Measurements from ENCODE around the gene PTPRD.

The PTPRD gene

DNA sequence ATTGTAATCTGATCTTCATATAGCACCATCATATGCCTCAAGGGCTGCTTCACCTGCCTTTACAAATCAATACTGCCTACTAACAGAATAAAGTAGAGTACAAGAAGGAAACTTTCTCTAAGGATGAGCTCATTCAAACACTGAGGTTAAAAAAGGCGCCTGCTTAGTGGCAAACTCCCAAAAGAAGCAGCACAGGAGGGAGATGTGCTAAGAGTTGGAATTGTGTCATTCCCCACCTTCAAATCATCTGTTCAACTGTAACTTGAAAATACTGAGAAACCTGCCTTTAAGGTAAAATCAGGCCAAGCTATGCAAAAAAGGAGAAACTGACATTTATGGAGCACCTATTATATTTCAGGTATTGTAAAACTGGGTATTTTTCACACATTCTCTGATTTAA, 560.6 kb downstream of the PTPRD start:
- no peak for DNase-seq (ENCODE audit: low spot score)

DNA sequence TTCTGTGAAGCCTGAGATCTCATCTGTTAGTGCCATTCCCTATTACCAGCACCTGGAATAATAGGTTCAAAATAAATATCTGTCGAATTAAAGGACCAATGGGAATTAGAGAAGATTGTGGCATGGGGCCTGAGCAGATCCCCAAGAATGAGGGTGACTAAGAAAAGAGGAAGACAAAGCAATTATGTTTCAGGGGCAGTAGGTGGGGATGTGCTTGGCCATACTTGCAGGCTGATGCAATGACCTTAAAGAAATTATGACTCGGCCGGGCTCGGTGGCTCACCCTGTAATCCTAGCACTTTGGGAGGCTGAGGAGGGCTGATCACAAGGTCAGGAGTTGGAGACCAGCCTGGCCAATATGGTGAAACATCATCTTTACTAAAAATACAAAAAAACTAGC, 562.8 kb downstream of the PTPRD start:
- no peak for DNase-seq (ENCODE audit: low spot score)

GRCh38 chr9:10048994-10049393, 563.8 kb downstream of the PTPRD start:
- no peak for DNase-seq (ENCODE audit: low spot score)

DNA sequence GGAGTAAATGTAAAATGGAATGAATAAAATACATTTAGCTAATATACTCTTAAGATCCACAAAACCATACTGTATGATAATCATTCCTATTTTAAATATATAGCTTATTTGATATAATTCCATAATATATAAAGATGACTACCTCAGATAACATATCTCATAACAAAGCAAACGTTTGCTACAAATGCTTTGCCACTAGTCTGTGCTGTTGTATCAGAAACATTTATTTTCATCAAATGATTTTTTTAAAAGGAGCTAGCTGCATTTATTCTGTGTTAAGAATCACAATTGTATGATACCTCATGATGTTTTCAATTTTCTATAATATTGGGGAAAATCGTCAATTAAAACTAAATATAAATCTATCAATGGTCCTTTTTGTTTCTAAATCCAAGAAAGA, 567.2 kb downstream of the PTPRD start:
- no peak for DNase-seq (ENCODE audit: low spot score)

- no peak for DNase-seq (ENCODE audit: low spot score)
Observed at GRCh38 chr9:10041726-10042229, 571.0 kb downstream of the PTPRD start.

- DNase-seq (ENCODE audit: low spot score), result no peak
Observed at GRCh38 chr9:10036095-10036494, 576.7 kb downstream of the PTPRD start.

GRCh38 chr9:10032166-10032565, 580.6 kb downstream of the PTPRD start:
- DNase-seq (ENCODE audit: low spot score), result no peak

DNA sequence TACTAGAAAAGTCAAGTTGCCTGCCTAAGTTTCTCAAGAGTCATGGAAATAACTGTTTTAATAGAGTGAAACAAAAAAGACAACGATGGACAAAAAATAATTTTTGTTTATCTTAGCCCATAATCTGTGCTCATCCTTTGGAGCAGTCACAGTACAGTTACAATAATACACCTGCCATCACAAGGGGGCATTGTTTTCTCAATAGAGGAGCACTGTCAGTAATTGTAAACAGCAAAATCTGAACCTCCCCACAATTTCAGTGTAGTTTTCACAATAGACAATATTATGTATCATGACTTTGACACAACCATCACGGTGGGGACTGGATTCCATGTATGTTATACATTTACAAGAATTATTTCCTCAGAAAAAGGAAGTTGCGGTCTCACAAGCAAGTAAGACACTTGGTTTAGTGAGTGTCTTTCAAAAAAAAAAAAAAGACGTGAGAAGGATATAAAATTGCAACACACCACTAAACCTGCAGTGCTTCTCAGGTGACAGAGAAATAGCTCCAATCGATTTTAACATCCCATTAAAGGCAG, 586.3 kb downstream of the PTPRD start:
- DNase-seq (ENCODE audit: low spot score), result no peak

- DNase-seq (ENCODE audit: low spot score), result no peak
Observed at GRCh38 chr9:10015755-10016154, 597.0 kb downstream of the PTPRD start.

DNA sequence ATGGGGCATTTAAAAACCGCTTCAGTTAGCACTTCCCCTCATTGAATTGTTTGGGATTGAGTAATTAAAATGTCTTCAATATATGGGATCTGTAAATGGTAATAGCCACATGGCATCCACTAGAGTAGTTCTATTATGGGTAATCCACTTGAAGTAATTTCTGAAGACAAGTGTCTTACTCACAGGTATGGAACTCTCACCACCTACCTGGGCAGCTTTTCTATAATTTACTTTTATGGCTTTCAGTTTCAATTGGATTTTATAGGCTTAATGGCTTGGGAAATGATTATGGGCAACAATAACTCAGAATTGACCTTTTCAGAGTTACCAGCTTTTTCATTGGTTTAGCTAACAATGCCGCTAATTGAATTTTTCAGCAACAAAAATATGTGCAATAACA, 597.9 kb downstream of the PTPRD start:
- DNase-seq (ENCODE audit: low spot score), result no peak

GRCh38 chr9:10009401-10009800, 603.4 kb downstream of the PTPRD start:
- no peak for DNase-seq (ENCODE audit: low spot score)

DNA sequence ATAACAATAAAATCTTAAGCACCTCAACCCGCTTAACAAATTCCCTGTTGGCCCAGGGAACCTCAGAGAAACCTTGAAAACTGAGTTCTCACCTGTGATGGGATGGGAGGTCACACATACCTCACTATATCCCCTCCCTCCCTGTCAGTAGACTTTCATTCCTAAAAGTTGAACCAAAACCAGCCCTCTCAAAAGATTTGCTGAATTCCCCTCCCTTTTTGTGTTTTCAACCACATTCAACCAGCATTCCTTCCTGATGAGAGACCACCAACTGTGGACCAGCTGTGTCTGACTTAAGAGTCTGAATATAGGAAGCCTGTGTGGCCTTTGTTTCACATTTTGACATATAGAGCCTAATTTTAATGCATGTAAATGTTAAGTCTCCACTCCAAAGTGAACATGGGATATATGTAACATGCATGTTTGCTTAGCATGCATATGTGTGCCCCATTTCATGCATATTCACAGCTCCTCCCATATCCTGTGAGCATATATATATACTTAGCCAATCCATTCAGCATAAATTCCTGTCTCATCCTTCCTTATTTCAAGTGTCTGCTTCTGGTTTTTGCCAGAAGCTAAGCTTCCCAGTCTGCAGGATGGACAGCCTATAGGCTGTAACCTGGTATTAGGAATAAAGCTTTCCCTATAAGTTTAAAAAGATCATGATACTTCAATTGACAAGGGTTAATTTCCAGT, 604.6 kb downstream of the PTPRD start:
- DNase-seq (ENCODE audit: low spot score), result no peak

GRCh38 chr9:10007356-10007755, 605.4 kb downstream of the PTPRD start:
- DNase-seq (ENCODE audit: low spot score), result no peak

GRCh38 chr9:10005206-10005605, 607.6 kb downstream of the PTPRD start:
- no peak for DNase-seq (ENCODE audit: low spot score)

- no peak for DNase-seq (ENCODE audit: low spot score)
Observed at GRCh38 chr9:10003047-10003446, 609.8 kb downstream of the PTPRD start.

DNA sequence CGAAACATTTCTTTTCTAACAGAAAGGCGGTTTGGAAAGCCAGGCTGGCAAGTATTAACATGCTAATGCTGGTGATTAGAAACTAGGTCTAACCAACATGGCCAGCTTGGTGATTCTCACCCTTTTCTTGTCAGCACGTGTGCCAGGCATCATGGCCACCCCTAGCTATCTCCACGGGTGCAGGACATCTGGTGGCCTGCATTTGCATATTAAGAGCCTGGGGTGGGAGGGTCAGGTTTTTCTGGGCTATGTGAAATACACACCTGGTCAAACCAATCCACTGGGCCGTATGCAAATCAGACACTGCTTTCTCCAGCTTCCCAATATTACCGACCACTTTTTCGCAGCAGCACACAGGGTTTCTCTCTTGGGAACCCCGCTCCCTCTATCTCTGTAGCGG, 612.1 kb downstream of the PTPRD start:
- no peak for DNase-seq (ENCODE audit: low spot score)

- no peak for DNase-seq (ENCODE audit: low spot score)
Observed at GRCh38 chr9:9998491-9999287, 614.1 kb downstream of the PTPRD start.

GRCh38 chr9:9997585-9997984, 615.2 kb downstream of the PTPRD start:
- no peak for DNase-seq (ENCODE audit: low spot score)

DNA sequence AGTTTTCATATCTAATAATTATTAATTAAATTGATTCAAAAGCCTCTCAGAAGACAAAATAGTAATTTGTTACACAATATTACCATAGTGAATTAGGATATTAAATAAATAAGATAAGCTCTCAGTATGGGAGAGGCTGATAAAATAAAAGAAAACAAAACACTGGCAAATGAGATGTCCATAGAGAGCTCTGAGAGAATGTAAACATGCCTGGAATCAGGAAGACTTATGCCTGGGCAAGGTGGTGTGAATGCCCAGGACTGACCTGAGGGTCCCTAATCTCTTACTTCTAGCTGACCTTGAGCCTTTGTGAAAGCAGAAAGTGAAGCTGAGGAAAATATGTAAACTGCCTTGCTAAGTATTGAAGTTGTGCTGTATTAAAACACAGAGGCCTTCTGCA, 616.5 kb downstream of the PTPRD start:
- no peak for DNase-seq (ENCODE audit: low spot score)

DNA sequence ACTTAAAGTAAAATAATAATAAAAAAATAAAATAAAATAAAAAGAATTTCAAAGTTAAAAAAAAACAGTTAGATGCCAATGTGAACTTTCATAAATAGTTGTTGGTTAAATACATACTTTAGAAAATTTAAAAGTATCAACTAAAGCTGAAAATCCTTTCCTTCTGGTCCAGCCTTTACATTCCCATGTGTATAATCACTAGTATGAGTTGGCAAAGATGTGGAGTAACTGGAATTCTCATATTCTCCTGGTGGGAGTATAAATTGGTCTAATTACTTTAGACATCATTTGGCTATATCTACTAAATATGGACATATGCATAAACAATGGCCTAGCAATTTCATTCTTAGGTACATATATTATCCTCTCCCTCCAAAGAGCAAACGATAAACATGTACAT, 619.9 kb downstream of the PTPRD start:
- no peak for DNase-seq (ENCODE audit: low spot score)

- no peak for DNase-seq (ENCODE audit: low spot score)
Observed at GRCh38 chr9:9973062-9973461, 639.7 kb downstream of the PTPRD start.

DNA sequence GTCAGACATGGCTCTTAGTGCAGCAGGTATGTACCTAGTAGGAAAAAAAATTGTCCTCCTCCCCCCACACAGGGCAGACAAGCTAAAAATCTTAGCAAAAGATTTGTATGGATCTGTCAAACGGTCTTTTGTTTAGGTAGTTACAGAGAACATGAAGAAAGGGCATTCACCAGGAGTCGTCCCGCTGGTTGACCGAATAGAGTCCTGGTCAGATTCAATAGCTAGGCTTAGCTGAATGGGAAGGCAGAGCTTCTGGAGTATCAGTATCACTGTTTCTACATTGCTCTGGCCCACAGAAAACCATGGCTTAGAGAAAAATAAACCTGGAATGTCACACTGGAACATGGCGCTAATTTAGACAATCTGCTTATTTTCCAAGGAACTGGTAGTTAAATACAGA, 642.3 kb downstream of the PTPRD start:
- no peak for DNase-seq (ENCODE audit: low spot score)

GRCh38 chr9:9963841-9964240, 649.0 kb downstream of the PTPRD start:
- DNase-seq (ENCODE audit: low spot score), result no peak
